ENCODE measurements around the gene MAST4. TPM values are rescaled to one million over a fixed set of nuclear protein-coding genes. Genes with fewer than 3 reads are reported as not detected.

The MAST4 gene
- total RNA-seq, 1 donor from 2014 or later, result 109 TPM

DNA sequence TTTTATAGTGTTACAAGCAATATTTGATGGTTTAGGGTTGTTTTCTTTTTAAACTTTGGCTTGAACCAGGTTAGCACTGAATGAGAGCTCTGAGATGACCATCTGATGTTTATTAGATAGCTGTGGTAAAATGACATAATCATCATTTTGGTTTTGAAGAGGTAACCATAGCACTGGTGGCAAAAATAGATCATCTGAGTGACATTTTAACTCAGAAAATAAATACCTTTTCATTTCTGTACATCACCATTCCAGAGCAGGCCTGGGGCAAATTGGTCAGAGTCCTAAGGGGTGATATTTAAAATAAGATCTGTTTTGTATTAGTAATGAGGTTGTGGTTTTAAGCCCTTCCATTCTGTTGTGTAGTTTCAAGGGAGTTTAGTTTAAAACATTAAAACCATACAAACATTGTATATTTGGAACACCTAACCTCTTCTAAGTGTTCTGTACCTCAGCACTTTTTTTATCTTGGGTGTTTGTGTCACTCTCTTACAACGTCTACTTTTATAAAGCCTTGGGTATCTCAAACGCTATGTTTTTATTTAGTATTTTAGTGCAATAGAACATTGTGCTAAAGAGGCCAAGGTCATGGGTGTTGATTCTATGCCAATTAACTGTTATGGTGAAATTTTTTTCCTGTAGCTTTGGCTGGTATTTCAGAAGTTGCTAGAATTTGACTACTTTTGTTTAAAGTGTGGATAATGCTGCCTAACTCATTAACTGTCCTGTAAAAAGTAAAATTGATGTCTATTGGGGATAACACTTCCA is 434.3 kb downstream of the MAST4 start:
- DNase-seq (ENCODE audit: extremely low read depth, low read depth, low spot score), result no peak

GRCh38 chr5:67031057-67031443 is 434.9 kb downstream of the MAST4 start:
- DNase-seq (ENCODE audit: extremely low read depth, low read depth, low spot score), result no peak

GRCh38 chr5:67031692-67032091 is 435.5 kb downstream of the MAST4 start:
- DNase-seq (ENCODE audit: extremely low read depth, low read depth, low spot score), result no peak

- DNase-seq (ENCODE audit: extremely low read depth, low read depth, low spot score), result no peak
These were observed 436.9 kb downstream of the MAST4 start for GRCh38 chr5:67032921-67033664.

DNA sequence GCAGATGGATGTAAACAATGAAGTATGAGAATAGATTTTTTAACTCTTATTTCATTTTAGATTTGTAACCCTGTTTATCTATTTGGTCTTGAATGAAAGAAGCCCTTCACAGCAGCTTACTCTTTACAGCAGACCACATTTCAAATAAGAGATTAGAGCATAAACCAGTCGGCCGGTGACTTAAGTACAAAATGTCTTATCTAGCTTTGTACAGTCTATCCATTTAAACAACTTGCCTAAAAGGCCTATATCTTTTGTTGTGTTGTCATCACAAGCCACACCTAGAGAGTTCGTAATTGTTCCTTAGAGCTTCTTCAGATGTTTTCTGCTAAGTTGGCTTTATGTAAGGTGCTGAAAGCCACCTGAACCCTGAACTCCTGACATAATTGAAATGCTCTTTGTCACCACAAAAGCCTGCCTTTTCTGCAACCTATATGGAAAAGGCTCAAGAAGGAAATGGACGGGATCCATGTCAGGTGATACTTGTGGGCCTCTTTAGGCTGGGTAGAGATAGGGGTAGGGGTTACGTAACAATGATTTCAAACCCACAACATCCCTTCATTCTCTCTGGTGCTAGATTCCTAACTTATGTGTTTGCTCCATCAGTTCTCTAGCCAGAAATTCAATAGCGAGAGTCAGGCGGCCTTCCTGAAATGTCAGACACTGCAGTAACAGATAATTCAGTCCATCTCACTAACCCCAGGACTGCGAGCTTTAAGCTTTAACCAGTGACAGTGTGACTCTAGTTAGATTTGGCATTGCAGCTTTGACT is 437.9 kb downstream of the MAST4 start:
- no peak for DNase-seq (ENCODE audit: extremely low read depth, low read depth, low spot score)

- no peak for DNase-seq (ENCODE audit: extremely low read depth, low read depth, low spot score)
These were observed 439.0 kb downstream of the MAST4 start for GRCh38 chr5:67035098-67035740.

- DNase-seq (ENCODE audit: extremely low read depth, low read depth, low spot score), result no peak
These were observed 441.0 kb downstream of the MAST4 start for GRCh38 chr5:67037171-67037570.

DNA sequence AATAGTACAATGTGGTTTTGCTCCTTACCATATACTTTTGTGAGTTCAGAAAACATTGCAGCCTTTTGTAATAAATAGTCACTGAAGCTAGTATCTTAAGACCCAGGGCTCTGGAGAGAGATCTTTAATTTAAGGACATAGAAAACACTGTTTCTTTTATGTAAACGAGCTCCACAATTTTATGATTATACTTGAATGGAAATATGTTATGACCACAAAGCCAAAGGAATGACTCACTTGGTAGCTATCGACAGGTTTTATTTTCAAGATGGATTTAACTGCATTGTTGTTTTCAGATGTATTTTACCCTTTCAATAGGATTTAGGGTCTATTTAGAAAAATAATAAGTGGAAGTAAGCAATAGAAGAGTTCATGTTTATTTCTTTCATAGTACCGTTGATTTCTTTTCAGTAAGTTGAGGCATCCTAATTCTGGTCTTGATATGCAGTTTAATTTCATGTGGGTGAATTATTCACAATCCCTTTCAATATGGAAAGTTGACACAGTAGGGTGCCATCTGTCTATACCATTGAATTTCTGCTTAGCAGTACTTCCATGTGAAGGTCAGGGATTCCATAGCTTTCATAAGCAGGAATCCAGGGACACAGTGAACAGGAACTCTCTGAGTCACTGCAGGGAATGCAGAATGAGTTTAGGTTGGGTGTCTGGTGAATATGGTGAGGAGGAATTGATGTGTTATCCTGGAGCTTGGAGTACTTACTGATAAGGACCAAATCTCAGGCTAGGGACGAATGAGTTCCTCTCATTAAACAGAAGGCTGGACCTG is 442.8 kb downstream of the MAST4 start:
- no peak for DNase-seq (ENCODE audit: extremely low read depth, low read depth, low spot score)

GRCh38 chr5:67042176-67043003 is 446.2 kb downstream of the MAST4 start:
- no peak for DNase-seq (ENCODE audit: extremely low read depth, low read depth, low spot score)

DNA sequence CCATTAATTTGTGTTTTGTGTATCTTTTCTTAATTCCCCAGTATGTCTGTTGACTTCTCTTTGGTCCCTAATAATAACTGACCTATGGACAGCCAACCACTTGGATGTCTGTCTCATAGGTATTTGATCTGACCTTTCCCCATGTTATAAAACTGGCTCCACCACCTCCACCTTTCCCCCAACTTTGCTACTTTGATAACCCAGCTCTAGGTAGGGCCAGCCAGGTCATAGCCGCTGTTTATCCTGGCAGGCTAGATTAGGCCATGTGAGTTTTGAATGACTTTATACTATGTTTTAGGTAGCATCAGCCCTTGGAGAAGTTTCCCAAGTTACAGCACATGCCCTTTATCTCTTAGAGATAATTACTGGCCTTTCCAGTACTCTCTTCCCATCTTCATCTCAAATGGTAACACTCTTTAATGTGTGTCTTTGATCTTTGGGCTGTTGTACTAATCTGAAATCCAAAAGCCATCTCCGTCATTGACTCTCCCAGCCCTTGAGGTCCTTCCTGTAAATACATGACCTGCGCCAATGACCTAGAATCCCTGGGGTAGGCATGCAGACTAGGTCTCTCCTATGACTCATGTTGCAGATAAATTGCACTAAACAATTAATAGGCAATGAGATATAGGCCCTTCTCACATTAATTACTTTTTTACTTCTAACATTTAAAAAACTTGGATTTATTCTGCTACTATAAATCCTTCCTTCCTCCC is 447.8 kb downstream of the MAST4 start:
- DNase-seq (ENCODE audit: extremely low read depth, low read depth, low spot score), result no peak

GRCh38 chr5:67045816-67046740 is 449.9 kb downstream of the MAST4 start:
- no peak for DNase-seq (ENCODE audit: extremely low read depth, low read depth, low spot score)

- DNase-seq (ENCODE audit: extremely low read depth, low read depth, low spot score), result no peak
These were observed 451.0 kb downstream of the MAST4 start for GRCh38 chr5:67047160-67047559.

GRCh38 chr5:67047616-67048015 is 451.4 kb downstream of the MAST4 start:
- no peak for DNase-seq (ENCODE audit: extremely low read depth, low read depth, low spot score)

DNA sequence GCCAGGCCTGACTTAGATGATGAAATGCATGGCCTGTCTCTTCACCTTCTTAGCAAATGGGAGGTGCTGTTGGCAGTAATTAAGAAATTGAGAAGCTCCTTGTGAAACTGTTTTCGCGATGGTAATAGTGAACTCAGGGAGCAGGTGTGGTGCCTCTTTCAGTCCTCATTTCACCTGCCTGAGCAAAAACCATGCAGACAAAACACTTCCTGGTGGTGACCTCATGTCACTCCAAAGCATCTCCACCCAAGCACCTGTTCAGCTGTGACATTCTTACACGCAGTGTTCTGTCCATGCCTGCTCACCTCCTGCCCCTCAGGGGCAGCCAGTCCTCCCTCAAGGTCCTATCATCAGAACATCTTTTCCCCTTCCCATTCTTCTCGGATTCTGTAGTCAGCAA is 453.9 kb downstream of the MAST4 start:
- DNase-seq (ENCODE audit: extremely low read depth, low read depth, low spot score), result no peak

- no peak for DNase-seq (ENCODE audit: extremely low read depth, low read depth, low spot score)
These were observed 454.4 kb downstream of the MAST4 start for GRCh38 chr5:67050635-67051034.

DNA sequence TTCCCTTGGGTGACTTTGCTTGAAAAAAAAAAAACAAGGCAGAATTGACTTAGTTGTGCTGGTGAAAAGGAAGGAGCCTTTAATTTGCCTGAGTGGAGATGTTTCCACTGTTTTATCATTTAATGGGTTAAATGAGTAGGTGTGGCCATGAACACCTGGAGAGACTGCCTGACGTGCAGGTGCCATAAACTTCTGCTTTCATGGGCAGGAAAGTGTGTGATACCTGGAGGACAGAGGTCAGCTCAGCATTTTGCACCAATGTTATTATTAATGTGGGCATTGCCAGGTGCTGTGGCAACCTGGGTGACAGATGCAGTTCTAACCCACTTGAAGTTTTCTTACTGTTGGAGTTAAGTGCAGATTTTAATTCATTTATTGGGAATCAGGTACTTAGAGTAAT is 455.0 kb downstream of the MAST4 start:
- no peak for DNase-seq (ENCODE audit: extremely low read depth, low read depth, low spot score)

- DNase-seq (ENCODE audit: extremely low read depth, low read depth, low spot score), result no peak
These were observed 455.8 kb downstream of the MAST4 start for GRCh38 chr5:67052034-67052433.

- no peak for DNase-seq (ENCODE audit: extremely low read depth, low read depth, low spot score)
These were observed 457.0 kb downstream of the MAST4 start for GRCh38 chr5:67053229-67053628.
